HL-60 (cell line): ENCODE data around the gene SMARCA4.

ENCODE experiments used
- DNase-seq, 2 experiments: peaks; one replicate each; pipeline ENCODE4 v3.0.0-alpha.2; 2010 to 2020; ENCODE audit warnings: low read depth in 1 of 2, low spot score in 1 of 2
- H3K27ac ChIP-seq: fragments of 250-450 bp; sonication (Bioruptor Pico); replicated peaks from 2 replicates; pipeline ENCODE4 v1.5.1; 2020; ENCODE audit warnings: mild to moderate bottlenecking, moderate library complexity
- H3K27me3 ChIP-seq: fragments of 250-450 bp; sonication (Bioruptor Pico); 2 replicates; pipeline ENCODE4 v1.5.1; 2021; ENCODE audit warnings: mild to moderate bottlenecking, moderate library complexity; ENCODE audit not compliant: insufficient read depth, poor library complexity, severe bottlenecking
- H3K4me3 ChIP-seq: replicated peaks from 2 replicates; pipeline ENCODE4 v1.5.1; 2011; ENCODE audit warnings: mild to moderate bottlenecking, control low read depth, low read length; ENCODE audit not compliant: insufficient read depth
- GABPA ChIP-seq: IDR thresholded peaks from 2 replicates; pipeline ENCODE4 v1.6.1; 2012; ENCODE audit warnings: low read depth
- POLR2AphosphoS5 ChIP-seq: IDR thresholded peaks from 2 replicates; pipeline ENCODE4 v1.6.1; 2012; ENCODE audit warnings: low read depth
- SPI1 ChIP-seq: IDR thresholded peaks from 2 replicates; pipeline ENCODE4 v1.6.1; 2012; ENCODE audit warnings: low read depth, mild to moderate bottlenecking, borderline replicate concordance
- TF ChIP-seq, protein P1 (sequence below): IDR thresholded peaks from one replicate; pipeline ENCODE4 v1.5.1; 2011; ENCODE audit warnings: low read length, control low read depth, inconsistent platforms; ENCODE audit not compliant: insufficient read depth
- TF ChIP-seq, protein P2 (sequence below): IDR thresholded peaks from 2 replicates; pipeline ENCODE4 v1.6.1; 2012; ENCODE audit warnings: low read depth; ENCODE audit not compliant: insufficient replicate concordance

SMARCA4 gene

DNA sequence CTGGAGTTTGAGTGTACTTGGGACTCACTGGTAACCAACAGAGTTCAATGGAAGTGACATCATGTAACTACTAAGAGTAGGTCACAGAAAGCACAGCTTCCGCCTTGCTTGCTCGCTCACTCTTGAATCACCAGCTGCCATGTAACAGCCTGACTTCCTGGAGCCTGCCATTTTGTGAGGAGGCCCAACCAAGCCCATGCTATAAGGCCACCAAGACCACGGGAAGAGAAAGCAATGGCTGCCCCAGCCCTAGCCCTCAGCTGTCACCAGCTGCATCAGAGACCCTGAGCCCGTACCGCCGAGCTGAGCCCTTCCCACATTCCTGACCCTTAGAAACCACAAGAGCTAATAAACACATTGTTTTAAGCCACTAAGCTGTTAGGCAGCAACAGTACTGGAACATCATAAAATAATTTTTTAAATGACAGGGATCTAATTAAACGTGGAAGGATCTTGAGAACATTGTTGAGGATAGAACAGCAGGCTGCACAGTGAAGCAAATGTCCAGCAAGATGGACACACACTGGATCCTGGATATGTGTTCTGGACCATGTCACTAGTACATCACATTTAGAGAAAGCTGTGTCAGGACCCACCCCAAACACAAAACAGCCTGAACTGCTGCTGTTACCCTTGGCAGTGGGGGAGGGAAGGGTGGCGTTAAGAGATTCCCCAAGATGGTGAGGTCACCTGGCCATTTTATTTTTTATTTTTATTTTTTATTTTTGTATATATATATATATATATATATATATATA lies 106.7 kb downstream of the SMARCA4 start:
- H3K27me3 ChIP-seq, result no peaks in the 10 kb centered on the region
- H3K4me3 ChIP-seq, result no peak overlapping the region
- TF ChIP-seq, protein P1, sequence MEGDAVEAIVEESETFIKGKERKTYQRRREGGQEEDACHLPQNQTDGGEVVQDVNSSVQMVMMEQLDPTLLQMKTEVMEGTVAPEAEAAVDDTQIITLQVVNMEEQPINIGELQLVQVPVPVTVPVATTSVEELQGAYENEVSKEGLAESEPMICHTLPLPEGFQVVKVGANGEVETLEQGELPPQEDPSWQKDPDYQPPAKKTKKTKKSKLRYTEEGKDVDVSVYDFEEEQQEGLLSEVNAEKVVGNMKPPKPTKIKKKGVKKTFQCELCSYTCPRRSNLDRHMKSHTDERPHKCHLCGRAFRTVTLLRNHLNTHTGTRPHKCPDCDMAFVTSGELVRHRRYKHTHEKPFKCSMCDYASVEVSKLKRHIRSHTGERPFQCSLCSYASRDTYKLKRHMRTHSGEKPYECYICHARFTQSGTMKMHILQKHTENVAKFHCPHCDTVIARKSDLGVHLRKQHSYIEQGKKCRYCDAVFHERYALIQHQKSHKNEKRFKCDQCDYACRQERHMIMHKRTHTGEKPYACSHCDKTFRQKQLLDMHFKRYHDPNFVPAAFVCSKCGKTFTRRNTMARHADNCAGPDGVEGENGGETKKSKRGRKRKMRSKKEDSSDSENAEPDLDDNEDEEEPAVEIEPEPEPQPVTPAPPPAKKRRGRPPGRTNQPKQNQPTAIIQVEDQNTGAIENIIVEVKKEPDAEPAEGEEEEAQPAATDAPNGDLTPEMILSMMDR, result no peak
- TF ChIP-seq SPI1 (no peak), POLR2AphosphoS5 (no peak), GABPA (no peak)
- TF ChIP-seq, protein P2, sequence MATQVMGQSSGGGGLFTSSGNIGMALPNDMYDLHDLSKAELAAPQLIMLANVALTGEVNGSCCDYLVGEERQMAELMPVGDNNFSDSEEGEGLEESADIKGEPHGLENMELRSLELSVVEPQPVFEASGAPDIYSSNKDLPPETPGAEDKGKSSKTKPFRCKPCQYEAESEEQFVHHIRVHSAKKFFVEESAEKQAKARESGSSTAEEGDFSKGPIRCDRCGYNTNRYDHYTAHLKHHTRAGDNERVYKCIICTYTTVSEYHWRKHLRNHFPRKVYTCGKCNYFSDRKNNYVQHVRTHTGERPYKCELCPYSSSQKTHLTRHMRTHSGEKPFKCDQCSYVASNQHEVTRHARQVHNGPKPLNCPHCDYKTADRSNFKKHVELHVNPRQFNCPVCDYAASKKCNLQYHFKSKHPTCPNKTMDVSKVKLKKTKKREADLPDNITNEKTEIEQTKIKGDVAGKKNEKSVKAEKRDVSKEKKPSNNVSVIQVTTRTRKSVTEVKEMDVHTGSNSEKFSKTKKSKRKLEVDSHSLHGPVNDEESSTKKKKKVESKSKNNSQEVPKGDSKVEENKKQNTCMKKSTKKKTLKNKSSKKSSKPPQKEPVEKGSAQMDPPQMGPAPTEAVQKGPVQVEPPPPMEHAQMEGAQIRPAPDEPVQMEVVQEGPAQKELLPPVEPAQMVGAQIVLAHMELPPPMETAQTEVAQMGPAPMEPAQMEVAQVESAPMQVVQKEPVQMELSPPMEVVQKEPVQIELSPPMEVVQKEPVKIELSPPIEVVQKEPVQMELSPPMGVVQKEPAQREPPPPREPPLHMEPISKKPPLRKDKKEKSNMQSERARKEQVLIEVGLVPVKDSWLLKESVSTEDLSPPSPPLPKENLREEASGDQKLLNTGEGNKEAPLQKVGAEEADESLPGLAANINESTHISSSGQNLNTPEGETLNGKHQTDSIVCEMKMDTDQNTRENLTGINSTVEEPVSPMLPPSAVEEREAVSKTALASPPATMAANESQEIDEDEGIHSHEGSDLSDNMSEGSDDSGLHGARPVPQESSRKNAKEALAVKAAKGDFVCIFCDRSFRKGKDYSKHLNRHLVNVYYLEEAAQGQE, result no peak
- no peak overlapping the region for H3K27ac ChIP-seq
- DNase-seq, result no peak

DNA sequence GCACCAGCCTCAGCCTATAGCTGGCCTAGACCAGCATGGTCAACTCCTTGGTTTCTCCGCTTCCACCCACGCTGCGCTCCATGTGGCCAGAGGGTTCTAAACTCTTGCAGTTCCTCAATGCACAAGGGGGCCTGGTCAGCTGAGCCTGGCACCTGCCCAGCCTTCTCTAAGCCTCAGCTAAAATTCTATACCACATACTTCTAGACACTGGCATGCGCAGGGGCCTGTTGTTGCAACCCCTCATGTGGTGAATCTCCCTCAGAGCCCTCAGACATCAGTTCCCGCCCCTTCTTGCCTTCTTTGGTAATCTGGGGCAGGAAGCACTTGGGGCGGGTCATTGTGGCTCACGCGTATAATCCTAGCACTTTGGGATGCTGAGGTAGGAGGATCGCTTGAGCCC lies 108.7 kb downstream of the SMARCA4 start:
- H3K27ac ChIP-seq, result no peak overlapping the region
- peak in 1 of 2 experiments; percentile 78 for DNase-seq
- H3K4me3 ChIP-seq, result no peak overlapping the region

DNA sequence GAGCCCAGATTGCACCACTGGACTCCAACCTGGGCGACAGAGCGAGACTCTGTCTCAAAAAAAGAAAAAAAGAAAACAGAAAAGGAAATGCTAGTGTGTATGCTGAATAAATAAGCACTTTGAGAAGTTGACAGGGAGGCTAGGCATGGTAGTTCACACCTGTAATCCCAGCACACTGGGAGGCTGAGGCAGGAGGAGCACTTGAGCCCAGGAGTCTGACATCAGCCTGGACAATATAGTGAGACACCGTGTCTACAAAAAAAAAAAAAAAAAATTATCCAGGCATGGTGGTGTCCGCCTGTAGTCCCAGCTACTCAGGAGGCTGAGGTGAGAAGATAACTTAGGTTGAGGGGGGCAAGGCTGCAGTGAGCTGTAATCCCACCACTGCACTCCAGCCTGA lies 109.3 kb downstream of the SMARCA4 start:
- H3K4me3 ChIP-seq, result no peak overlapping the region
- no peak for TF ChIP-seq SPI1
- TF ChIP-seq POLR2AphosphoS5, result no peak
- TF ChIP-seq, protein P2, result no peak
- TF ChIP-seq, protein P1, result no peak
- TF ChIP-seq GABPA, result no peak
- no peak for DNase-seq
- H3K27ac ChIP-seq, result no peak overlapping the region
- no peaks in the 10 kb centered on the region for H3K27me3 ChIP-seq

More for the DNA sequence above, 108.7 kb downstream of the SMARCA4 start:
- H3K27me3 ChIP-seq, result no peaks in the 10 kb centered on the region
- TF ChIP-seq POLR2AphosphoS5 (peak; percentile 22), SPI1 (no peak)
- TF ChIP-seq, protein P2, result no peak
- TF ChIP-seq, protein P1, result no peak
